ENCODE data around the gene FAM110D. TPM values are rescaled to one million over a fixed set of nuclear protein-coding genes. Genes with fewer than 3 reads are reported as not detected.

Gene FAM110D
- polyA plus RNA-seq, 4 donors = 1.0 to 2.2 (median 1.3) TPM

- DNase-seq (ENCODE audit: low read depth in 4 of 4, low spot score in 2 of 4) = no peak
These were observed 31.4 kb upstream of the FAM110D start for GRCh38 chr1:26127235-26128163.

DNA sequence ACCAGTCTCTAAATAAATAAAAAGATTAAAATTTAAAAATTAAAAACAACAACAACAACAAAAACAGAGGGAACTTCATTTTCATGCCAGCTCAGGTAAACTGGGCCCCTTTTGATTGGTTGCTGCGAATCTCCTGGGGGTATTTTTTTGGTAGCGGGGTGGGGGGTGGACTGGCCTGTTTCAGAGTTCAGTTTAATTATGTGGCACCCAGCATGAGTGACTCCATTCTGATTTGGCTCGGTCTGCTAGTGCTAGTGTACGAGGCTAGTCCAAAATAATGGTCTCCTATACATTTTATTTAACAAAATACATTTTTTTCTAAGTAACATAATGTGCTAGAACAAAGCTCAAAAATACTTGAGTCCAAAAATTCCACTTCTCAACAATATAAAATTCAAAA is 29.1 kb upstream of the FAM110D start:
- no peak for DNase-seq (ENCODE audit: low read depth in 4 of 4, low spot score in 2 of 4)

- no peak for DNase-seq (ENCODE audit: low read depth in 4 of 4, low spot score in 2 of 4)
These were observed 28.2 kb upstream of the FAM110D start for GRCh38 chr1:26130695-26131094.

DNA sequence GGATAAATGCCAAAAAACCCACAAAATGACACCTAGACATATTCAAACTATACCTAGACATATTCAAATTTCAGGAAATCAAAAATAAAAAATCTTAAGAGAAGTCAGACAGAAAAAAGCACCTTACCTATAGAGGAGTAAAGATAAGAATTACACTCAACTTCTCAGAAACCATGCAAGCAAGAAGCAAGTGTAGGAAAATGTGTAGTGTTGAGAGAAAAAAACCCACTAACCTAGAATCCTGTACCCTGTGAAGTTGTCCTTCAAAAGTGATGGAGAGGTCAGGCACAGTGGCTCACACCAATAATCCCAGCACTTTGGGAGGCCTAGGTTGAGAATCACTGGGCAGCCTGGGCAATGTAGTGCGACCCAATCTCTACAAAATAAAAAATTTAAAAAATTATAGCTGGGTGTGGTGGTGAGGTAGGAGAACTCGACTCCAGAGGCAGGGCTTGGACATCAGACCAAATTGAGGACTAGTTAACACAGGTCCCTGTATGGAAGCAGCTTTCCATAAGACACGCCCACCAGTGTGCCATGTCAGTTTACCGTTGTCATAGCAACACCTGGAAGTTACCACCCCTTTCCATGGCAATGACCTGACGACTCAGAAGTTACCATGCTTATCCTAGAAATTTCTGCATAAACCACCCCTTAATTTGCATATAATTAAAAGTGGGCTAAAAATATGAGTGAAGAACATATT is 26.6 kb upstream of the FAM110D start:
- no peak for DNase-seq (ENCODE audit: low read depth in 4 of 4, low spot score in 2 of 4)

DNA sequence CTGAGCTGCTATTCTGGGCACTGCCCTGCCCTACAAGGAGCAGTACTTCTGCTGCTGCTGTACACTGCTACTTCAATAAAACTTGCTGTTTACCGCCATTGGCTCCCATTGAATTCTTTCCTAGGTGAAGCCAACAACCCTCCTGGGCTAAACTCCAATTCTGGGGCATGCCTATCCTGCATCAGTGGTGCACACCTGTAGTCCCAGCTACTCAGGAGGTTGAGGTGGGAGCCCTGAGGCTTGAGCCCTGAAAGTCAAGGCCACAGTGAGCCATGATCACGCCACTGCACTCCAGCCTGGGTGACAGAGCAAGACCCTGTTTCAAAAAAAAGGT is 26.1 kb upstream of the FAM110D start:
- DNase-seq (ENCODE audit: low read depth in 4 of 4, low spot score in 2 of 4) = no peak

DNA sequence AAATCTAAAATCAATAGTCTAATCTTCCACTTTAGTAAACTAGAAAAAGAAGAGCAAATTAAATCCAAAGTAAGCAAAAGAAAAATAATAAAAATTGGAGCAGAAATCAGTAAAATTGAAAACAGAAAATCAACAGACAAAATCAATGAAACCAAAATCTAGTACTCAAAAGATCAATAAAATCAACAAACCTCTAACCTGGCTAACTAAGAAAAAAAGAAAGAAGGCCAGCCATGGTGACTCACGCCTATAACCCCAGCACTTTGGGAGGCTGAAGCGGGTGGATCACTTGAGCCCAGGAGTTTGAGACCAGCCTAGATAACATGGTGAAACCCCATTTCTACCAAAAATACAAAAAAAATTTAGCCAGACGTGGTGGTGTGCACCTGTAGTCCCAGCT is 24.4 kb upstream of the FAM110D start:
- DNase-seq (ENCODE audit: low read depth in 4 of 4, low spot score in 2 of 4) = no peak

GRCh38 chr1:26138974-26139558 is 19.8 kb upstream of the FAM110D start:
- no peak for DNase-seq (ENCODE audit: low read depth in 4 of 4, low spot score in 2 of 4)

DNA sequence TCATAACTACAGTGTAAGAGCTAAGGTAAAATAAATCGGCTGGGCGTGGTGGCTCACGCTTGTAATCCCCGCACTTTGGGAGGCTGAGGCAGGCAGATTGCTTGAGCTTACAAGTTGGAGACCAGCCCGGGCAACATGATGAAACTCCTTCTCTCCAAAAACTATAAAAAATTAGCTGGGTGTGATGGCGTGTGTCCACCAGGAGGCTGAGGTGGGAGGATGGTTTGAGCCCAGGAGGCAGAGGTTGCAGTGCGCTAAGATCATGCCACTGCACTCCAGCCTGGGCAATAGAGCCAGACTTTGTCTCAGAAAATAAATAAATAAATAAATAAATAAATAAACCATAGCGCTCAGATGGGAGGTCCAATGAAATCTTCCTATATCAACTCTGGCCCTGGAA is 16.7 kb upstream of the FAM110D start:
- DNase-seq (ENCODE audit: low read depth in 4 of 4, low spot score in 2 of 4) = no peak

DNA sequence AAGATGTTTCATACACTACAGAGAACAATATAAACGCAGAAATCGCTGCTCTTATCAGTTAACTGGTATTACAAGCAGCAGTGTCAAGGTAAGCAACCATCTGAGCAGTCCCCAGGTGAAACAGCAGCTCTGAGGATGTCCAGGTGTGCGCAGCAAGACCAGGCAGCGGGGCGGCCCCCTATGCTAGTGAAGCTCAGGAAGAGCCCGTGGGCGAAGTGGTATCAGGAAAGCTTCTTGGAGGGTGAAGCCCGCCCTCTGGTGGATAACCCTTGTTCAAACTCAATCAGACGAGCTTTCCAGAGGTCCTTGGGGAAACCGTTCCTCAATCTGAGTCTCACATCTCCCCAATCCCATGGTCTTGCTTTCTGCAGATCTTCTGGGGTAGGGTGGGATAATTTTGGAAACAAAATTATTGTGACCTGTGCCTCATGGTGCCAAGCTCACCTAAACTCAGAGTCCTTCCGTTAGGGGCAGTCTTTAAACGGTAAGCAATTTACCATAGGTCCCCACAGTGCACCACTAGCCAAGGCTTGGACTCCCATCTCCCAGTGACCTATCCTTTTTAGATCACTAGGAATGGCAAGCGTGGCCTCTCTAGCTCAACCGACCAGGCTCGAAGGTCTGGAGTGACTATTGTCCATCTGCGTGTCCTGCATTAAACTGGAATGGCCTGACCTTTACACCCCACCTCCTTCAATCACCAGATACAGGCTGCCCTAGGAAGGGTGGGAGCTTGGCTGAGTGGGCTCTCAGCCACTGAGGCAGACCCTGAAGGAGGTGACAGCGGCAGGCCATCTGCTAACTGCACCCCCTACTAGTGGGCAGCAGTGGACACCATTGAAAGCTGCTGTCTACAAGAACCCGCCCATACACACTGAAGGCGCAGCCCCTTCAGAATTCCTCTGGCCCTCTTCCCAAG is 13.6 kb upstream of the FAM110D start:
- DNase-seq (ENCODE audit: low read depth in 4 of 4, low spot score in 2 of 4) = peak in 1 of 4 donors; percentile 76

DNA sequence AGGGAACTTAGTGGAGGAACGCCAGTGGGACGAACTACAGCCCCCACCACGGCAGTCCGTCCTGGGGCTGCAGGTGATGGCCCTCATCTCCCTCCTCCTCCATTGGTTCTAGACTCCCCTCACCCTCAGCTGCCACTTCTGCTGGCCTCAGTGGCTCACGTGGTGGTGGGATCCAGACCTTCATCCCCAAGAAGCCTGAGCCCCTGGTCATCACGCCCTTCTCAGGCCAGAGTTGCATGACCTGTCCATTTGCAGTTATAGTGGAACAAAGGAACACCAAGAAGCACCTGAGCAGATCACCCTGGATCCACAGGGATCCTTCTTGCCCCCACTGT is 13.0 kb upstream of the FAM110D start:
- no peak for DNase-seq (ENCODE audit: low read depth in 4 of 4, low spot score in 2 of 4)

DNA sequence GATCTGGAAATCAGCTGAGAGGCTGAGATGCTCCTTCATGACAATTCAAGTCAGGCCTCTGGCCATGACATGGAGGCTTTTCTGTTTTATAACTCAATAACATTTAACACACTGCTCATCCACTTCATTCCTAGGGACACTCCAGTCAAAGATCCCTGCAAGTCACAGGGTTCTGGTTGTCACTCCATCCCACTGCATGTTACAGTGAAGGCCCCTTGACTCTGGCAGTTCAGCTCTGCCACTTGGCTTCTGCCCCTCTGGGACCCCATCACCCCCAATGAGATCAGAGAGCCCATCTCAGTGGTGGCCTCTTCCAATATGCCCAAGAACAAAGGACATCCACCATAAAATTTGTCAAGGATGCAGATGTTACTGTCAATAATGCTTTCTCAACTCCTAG is 10.0 kb upstream of the FAM110D start:
- DNase-seq (ENCODE audit: low read depth in 4 of 4, low spot score in 2 of 4) = no peak

- no peak for DNase-seq (ENCODE audit: low read depth in 4 of 4, low spot score in 2 of 4)
These were observed 4.8 kb upstream of the FAM110D start for GRCh38 chr1:26153966-26154532.

DNA sequence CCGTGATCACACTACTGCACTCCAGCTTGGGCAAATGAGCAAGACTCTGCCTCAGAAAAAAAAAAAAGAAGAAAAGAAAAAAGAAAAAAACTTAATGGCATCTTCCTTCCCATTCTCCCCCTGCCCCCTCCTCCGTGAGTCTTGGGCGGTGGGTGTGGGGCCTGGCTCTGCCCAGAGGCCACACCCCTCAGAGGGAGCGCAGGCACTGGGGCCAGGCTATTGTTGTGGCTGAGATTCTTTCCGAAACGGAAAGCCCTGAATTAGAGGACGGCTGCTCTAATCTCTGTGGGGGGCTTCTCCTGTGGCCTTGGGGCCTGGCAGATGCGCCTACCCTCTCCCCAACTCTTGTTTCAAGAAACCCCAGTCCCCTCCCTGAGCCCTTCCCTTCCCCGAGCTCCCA is 4.1 kb upstream of the FAM110D start:
- DNase-seq (ENCODE audit: low read depth in 4 of 4, low spot score in 2 of 4) = no peak

DNA sequence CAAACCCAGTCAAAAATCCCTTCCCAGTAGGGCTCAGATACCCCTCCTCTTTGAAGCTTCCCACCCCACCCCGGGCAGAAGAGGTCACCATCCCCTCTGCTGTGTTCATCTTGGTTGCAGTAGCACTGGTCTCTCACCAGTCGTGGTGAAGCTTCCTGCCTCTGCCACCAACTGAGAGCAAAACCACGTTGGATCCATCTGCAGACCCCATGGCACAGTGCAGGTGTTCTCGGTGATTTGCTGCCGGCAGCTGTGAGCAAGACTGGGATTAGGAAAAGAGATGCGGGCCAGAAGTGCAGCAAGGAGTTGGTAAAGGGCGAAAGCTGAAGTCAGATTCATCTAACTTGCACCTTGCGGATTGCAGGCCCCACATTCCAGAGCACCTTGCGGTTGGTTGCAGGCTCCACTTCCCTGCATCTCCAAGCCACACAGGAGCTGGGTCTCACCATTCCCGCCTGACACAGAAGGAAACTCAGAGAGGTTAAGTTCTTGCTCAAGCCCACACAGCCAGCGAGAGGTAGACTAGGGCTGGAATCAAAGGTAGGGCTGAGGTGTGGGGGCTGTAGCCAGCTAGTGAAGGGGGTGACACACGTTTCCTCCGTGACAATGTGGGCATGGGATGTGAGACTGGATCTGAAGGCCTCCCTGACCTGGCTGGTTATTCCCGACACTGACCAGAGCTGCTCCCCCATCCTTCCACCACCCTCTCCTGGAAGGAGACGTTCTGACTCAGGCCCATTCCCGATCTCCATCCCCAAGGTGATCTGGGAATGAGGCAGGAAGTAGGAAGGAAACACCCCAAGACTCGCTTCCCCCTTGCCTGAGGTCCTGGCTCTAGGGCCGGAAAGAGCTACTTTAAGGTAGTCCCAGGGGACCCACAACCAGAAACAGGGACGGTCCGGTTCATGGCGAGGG is 3.3 kb upstream of the FAM110D start:
- DNase-seq (ENCODE audit: low read depth in 4 of 4, low spot score in 2 of 4) = no peak

DNA sequence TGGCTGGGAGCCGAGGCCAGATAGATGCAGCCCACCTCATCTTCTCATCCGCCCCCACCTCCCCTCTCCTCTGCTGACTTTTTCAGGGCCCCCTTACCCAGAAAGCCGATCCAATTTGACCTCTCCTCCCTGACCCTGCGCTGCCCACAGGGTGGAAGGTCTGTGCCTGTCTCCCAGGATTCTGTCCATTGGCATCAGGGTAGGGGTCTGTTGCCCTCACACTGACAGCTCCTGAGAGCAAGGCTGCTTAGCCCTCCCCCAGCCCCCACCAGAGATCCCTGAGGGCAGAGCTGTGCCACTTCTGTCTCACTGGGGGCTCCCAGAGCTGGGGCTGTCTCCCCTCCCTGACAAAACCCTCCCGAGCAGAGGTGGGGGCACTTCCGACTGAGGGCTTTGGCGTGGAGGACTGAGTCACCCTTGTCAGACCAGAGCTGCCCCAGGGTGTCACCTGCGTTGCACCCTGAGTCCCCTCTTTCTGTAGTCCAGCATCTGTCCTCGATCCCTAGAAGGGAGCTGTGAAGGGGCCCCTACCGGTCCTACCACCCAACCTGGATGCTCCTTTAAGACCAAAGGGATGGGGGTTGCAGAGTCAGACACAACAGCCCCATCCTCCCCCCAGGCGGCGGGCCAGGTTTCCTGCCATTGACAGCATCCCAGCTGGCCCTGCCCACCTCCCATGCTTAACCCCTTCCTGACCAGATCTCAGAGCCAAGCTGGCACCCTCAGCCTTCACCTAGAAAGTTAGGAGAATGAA is 2.4 kb upstream of the FAM110D start:
- DNase-seq (ENCODE audit: low read depth in 4 of 4, low spot score in 2 of 4) = no peak

DNA sequence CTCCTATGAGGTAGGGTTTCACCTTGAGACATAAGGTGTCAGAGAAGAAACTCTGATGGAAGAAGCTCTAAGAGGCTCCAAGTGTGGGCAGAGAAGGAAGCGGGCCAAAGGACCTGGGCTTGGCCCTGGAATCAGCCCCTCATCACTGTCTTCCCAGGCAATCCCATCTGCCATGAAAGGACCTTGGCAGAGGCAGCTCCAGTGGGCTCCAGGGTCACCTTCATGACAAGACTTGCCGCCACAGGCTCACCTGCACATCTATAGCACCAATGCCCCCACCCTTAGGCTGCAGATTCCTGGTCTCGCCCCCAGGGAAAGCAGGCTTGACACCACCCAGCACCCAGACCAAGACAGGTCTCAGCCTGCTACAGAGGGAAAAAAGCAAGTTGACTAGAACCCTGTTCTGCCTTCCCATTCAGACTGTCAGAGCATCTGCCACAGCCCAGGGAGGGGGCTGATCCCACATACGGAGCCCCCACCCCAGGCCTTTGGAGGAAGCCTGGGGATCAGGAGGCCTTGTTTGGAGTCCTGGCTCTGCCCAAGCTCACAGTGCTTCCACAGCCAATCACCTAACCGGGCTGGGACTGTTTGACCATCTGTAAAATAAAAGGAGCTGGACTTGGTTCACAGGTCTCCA is 490 bp upstream of the FAM110D start:
- no peak for DNase-seq (ENCODE audit: low read depth in 4 of 4, low spot score in 2 of 4)

GRCh38 chr1:26159743-26160039 is 812 bp downstream of the FAM110D start:
- no peak for DNase-seq (ENCODE audit: low read depth in 4 of 4, low spot score in 2 of 4)

Data from left renal cortex interstitium (tissue), 4 donors.